NCI-H1436 (cell line): ENCODE data around the gene MAGEB3.
"Not testable (repeated sequence)": the region's sequence is repeated elsewhere in the genome, so short reads cannot be mapped to it uniquely, and the experiment has no call there.

Experiments used
- DNase-seq: peaks from one replicate; lab custom pipeline; 2025; lab: John Stamatoyannopoulos, UW

The MAGEB3 gene, protein sequence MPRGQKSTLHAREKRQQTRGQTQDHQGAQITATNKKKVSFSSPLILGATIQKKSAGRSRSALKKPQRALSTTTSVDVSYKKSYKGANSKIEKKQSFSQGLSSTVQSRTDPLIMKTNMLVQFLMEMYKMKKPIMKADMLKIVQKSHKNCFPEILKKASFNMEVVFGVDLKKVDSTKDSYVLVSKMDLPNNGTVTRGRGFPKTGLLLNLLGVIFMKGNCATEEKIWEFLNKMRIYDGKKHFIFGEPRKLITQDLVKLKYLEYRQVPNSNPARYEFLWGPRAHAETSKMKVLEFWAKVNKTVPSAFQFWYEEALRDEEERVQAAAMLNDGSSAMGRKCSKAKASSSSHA

DNA sequence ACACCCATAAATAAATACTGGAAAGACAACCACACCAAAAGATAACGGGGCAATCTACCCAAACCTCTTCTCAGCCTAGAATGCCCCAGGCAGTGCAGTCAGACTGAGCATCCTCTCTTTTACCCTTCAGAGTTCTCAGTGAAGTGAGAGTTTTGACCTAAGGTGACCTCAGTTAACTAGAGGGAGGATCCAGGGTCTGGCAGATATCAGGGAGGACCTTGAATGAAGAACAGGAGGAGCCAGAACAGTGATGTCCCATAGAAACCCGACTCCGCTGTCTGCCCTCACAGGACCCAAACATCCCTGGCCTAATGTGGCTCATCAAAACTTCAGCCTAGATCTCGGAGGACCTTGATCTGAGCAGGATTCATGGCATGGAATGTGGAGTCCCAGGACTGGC lies at the start of gene MAGEB3:
Gene MAGEB3, plus strand, starts transcription at position 263 of the 400 bp plus-strand sequence. CDS start 5,268 bp downstream, outside the sequence.
- no peak for DNase-seq

DNA sequence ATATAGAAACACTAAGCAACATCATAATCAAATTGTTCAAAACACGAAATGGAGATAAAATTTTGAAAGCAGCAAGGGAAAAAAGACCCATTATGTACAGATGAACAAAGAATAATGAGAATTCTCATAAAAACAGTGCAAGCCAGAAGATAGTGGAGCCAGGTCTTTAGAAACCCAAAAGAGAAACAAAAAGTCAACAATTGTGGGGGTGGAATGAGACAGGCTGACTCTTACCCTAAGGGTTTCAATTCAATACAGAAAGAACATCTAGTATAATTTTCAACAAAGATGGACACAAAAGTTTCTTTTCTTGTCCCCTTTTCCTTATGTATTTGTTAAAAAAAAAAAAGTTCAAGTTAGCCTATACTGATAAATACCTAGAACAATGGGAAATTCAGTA lies 49.1 kb upstream of the MAGEB3 start:
- DNase-seq, result no peak

DNA sequence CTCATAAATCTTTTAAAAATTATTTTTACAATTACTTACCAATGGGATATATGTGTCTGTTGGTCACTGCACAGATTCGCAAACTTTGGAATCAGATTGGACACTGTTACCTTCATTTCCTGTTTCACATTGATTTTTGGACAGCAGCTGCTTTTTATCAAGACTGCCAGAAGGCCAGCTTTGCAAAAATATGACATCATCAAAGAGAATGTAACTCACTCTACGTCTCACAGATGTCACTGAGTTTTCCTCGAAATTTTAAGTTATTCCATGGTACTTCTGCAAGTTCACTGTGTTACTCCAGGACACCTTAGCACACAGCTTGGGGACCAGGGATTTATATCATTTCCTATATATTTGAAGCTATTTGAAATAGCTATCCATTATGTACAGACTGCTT lies 46.9 kb upstream of the MAGEB3 start:
- no peak for DNase-seq

DNA sequence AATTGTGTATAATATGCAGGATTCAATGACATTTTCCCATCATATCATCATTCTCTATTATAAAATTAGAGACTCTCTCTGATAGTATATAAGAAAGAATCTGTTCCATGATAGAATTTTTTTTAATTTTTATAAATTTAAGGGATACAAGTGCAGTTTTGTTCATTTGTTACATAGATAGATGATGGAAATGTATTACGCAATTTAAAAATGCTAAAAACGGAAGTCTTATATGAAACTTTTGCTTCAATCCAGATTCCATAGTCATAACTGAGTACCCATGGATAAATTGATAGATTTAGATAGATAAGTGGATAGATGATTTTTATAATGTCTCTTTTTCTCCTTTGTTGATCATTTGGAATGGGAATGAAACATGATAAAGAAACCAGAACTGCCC lies 40.0 kb upstream of the MAGEB3 start:
- DNase-seq, result no peak

DNA sequence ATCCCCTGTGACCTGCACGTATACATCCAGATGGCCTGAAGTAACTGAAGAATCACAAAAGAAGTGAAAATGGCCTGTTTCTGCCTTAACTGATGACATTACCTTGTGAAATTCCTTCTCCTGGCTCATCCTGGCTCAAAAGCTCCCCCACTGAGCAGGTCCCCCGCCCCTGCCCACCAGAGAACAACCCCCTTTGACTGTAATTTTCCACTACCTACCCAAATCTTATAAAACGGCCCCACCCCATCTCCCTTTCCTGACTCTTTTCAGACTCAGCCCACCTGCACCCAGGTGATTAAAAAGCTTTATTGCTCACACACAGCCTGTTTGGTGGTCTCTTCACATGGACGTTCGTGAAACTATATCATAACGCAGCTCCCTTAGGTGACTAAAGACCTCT lies 36.5 kb upstream of the MAGEB3 start:
- not testable (repeated sequence) for DNase-seq

DNA sequence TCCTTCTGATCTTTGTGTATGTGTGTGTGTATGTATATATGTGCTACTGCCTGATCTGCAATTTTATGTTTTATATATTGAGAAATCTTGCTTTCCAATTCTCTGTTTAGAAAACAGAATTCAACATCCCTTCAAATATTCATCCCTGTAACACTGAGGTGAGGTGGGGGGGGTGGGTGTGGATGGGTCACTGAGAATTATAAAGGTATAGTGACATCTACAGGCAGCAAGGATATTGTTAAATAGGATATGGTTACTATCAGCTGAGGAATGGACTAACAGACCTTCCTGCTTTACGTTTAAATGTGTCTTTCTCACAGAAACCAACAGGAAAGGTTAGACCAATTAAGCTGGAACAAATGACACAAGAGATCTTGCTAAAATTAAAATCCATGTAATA lies 34.1 kb upstream of the MAGEB3 start:
- no peak for DNase-seq

DNA sequence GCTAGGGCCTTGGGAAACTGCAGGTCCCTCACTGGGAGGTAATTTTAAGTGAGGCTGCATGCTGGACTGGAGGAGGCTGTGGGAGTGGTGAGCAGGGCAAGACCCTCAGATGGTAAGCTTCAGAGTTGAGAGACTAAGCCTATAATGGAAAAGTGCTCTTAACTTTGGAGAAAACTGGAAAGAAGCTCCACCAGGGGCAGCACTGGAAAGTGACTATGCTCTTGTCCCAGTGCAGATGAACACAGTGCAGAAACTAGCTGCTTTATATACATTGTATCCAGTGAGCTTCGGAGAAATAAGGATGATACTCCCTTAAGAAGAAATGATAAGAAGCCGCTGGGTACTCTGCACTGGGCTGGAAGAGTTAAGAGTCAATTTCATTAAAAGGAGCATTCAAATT lies 18.3 kb upstream of the MAGEB3 start:
- no peak for DNase-seq

DNA sequence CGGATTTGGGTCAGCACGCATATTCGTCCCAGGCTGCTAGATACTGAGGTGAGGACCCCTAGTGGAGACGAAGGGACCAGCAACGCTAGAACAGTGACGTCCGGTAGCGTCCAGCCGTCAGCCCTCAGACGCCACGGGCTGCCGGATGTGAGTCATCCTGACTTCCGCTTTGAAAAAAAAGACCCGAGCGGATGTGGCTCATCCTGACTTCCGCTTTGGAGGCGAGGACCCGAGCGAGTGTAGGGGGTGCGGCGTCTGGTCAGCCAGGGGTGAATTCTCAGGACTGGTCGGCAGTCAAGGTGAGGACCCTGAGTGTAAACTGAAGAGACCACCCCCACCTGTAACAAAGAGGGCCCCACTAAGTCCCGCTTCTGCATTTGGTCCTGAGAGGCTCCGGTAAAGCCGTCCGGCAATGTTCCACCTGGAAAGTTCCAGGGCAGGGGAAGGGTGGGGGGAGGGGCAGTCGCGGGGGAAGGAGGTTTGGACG lies 15.1 kb upstream of the MAGEB3 start, which contains the start of gene MAGEB2:
Gene MAGEB2, plus strand, starts transcription at position 207 of the 487 bp plus-strand sequence. CDS start 3,018 bp downstream, outside the sequence.
- no peak for DNase-seq

DNA sequence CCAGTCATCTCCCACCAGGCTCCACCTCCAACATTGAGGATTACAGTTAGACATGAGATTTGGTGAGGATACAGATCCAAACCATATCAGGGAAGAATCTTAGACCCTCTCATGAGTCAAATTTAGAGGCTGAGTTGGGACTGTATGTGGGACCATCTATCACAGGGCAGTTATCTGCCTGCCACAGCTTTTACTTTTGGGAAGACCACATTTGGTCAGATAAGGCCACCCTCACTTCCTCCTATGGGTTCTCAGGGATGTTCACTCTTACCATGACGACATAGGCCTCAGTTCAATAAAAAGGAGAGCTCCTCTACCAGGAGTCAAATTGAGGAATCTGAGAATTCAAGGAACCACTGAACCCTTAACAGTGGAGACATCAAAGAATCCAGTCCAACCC lies 13.0 kb upstream of the MAGEB3 start:
- no peak for DNase-seq

DNA sequence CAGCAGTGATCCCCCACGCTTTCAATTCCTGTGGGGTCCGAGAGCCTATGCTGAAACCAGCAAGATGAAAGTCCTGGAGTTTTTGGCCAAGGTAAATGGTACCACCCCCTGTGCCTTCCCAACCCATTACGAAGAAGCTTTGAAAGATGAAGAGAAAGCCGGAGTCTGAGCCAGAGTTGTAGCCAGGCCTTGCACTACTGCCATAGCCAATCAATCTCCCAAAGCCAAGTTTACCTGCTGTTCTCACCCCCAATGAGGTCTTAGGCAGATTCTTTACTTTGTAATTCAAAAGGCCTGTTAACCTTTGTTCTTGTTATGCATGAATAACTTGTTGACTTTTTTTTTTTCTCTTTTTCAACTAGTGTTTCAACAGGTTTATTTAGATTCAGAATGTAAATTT lies 11.1 kb upstream of the MAGEB3 start:
- DNase-seq, result no peak

DNA sequence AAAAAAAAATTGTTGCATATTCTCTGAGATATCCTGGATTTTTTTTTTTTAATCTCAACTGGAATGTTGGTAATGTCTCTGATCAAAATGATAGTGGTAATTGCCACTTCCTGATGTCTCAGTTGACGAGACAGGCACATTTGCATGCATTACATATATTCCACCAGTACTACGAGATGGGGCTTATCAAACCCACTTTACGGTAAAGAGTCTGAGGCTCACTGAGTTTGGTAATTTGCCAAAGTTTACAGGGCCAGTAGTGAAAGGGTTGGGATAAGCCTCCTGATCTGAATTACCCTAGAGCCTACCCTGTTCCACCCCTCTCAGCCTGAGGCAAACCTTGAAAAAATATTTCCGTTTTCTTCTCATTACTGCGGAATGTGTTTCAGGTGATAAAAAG lies 9.8 kb upstream of the MAGEB3 start:
- no peak for DNase-seq

DNA sequence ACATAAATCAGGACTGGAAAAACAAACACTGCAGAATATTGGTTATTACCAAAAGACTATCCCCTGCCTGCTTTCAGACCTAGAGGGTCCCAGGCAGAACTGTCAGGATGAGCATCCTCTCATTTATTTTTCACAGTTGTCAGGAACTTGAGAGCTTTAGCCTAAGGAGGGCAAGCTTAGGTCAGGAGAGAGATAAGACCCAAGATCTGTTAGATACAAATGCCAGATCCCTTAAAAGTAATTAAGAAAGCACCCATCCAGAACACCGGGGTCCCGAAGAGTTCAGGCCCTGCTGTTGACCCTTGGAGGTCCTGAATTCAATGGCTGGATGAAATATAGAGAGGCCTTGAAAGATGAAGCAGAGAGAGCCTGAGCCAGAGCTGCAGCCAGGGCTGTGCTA lies 5.9 kb upstream of the MAGEB3 start:
- DNase-seq, result no peak

DNA sequence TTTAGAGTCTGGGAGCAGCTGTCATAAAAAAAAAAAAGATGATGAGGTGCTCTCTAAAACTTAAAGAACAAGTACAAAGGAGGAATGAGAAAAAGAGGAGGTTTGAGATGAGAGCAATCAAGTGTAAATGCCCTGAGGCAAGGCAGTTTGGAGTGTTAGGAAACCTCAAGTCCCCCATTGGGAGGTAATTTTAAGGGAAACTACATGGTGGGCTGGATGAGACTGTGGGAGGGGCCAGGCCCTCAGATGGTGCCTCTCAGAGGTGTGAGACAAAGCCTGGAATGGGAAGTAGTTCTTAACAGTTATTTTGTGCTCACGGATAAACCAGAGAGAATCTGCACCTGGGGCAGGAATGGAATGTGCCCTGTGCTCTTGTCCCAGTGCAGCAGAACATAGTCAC lies 1.9 kb upstream of the MAGEB3 start:
- DNase-seq, result no peak

DNA sequence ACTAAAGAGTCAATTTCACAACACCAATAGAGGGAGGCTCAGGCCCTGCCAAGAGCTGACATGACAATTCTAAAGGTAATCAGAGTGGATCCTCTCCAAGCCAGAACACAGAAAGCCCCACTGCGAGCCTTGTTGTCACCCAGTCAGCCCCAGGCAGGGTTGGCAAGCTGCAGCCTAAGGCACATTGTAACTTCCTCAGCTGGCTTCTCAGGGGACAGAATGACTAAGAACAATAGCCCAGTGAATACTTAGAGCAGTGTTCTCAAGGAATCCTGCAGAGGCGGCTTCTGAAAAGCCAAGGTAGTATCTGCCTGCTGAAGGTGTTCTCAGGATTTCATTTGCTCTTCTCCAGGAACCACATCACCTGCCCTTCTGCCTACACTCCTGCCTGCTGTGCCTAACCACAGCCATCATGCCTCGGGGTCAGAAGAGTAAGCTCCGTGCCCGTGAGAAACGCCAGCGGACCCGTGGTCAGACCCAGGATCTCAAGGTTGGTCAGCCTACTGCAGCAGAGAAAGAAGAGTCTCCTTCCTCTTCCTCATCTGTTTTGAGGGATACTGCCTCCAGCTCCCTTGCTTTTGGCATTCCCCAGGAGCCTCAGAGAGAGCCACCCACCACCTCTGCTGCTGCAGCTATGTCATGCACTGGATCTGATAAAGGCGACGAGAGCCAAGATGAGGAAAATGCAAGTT lies 11.4 kb downstream of the MAGEB3 start, which contains the start of gene MAGEB4:
Gene MAGEB4, plus strand, starts transcription at position 277 of the 692 bp plus-strand sequence. Its CDS starts 136 bp downstream, at position 413.
- no peak for DNase-seq

DNA sequence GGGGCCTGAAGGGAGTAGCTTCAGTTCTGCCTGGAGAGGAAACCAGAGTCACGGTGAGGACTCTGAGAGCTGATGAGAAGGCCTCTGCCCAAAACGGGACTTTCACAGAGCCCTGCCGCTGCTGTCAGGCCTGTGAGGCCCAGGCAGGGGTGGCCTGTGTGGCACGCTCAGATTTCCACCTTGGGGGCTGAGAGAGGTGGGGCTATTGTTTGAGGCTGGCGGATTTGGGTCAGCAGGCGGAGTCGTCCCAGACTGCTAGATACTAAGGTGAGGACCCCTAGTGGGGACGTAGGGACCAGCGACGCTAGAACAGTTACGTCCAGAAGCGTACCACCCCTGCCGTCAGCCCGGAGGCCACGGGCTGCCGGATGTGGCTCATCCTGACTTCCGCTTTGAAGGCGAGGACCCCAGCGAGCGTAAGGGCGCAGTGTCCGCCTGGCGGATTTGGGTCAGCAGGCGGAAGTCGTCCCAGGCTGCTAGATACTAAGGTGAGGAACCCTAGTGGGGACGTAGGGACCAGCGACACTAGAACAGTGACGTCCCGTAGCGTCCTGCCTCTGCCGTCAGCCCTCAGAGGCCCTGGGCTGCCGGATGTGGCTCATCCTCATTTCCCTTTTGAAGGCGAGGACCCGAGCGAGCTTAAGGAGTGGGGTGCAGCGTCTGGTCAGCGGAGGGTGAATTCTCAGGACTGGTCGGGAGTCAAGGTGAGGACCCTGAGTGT lies 16.5 kb downstream of the MAGEB3 start, which contains the start of gene MAGEB1:
Gene MAGEB1, plus strand, starts transcription at position 378 of the 721 bp plus-strand sequence. CDS start 3,348 bp downstream, outside the sequence.
- no peak for DNase-seq

DNA sequence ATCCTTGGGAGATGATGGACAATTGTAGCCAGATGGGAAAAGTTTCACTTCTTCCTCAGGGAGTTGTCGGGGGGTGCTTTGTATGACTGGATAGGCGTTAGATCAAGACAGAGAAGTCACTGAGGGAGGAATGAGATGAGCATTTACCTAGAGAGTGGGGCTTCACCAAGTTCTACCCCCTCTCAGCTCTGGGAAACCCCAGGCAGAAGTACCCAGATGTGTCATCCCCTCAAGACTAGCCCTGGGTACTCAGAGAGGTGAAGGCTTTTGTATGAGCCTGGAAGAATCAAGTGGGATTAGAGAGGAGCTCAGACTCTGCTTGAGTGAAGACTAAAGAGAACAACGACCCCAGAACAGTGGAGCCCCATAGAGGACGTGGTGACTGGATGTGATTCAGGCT lies 18.4 kb downstream of the MAGEB3 start:
- no peak for DNase-seq

DNA sequence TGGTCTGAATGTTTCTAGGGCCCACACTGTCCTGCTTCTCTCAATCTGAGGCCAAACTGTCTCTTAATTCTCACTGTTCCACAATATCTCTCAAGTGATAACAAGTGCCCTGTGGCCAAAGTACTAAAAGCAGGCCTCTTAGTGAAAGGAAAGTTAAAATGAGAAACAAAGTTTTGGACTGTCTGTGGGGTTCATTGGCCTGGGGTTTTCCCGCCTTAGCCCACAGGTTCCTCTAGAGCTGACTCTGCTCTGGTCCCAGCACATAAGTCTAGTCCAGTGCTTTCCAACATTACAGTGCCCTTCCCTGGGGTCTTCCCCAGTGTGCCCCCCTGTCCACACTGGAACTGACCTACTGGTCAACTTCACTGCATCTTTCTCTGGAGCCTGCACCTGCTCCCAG lies 22.8 kb downstream of the MAGEB3 start:
- no peak for DNase-seq

DNA sequence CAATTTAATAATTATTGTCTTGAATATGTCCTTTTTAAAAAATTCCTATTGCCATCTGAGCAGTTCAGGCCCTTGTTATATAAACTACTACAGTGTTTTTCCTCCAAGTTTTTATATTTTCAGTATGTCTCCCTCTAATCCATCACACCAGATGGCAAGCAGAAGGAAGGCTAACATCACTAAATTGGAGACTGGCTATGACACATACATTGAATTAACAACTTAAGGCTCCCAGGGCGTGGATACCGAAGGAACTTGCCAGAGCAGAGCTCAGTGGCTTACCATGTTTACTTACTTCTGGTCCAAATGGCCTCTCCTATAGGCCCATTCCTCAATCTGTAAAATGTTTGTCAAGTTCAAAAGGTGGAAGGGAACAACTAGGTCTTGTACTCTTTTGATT lies 29.5 kb downstream of the MAGEB3 start:
- DNase-seq, result no peak

DNA sequence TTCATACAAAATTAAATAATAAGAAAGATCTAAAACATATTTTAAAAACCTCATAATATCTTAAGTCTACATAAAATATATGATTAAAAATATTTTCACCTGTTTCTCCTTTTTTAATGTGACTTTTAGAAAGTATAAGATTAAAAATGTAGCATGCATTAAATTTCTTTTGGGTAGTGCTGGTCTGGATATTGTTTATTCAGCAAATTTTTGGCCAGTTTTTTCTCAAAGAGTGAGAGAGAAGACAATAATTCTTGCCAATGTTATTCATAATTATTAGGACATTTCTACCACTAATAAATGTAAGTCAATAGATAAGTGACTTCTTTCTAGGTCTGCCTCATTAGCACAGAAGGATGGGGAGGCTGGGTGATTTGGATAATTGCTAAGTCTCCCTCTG lies 30.6 kb downstream of the MAGEB3 start:
- no peak for DNase-seq

DNA sequence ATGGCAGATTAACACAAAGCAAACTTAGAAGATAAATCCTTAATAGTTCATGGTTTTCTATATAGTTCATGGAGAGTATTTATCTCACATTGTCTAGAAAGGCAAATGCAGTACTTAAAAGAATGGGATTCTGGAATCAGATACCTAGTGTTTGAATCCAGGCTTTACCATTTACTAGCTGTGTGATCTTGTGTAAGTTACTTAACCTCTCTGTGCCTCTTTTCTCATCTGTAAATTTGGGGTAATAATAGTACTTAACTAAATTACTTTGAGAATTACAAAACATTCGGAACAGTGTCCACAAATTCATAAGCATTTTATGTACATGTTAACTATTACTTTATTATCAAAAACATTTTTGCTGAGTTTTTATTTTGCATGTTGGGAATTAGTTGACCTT lies 32.3 kb downstream of the MAGEB3 start:
- no peak for DNase-seq

DNA sequence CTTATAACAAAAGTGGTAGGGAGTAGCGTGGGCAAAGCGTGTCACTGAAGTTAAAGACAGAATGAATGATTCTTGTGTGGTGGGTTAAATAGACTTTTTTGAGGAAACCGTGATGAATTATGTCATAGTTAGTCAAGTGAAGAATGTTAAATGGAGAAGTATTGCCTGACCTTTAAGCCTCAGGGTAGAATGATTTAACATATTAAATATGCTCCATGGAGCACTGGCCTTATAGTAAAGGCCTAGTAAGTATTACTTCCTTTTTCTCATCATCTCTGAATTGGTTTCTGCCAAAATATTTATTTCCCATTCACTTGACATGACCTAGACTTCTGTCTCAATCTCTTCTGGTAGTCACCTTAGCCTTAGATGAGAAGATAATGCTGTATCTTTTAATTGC lies 40.2 kb downstream of the MAGEB3 start:
- no peak for DNase-seq

DNA sequence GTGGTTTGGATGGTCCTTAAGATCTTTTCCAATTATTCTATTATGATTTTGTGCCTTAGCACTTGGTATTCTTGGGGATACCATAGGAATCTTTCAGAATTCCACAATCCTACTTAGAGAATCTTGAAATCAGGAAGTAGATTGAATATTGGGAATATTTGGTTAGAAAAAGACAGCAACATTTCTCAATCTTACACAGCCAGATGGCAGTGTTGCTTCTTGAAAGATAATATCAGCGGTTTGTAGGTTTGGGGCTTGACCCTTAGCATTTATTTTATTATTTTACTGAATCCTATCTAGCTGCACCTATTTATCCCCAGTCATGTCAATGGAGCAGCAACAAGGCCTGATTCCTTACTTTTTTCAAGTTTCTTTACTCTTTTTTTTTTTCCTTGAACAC lies 45.0 kb downstream of the MAGEB3 start:
- DNase-seq, result no peak
